ENCODE data around the gene HSPB9.

The HSPB9 gene

DNA sequence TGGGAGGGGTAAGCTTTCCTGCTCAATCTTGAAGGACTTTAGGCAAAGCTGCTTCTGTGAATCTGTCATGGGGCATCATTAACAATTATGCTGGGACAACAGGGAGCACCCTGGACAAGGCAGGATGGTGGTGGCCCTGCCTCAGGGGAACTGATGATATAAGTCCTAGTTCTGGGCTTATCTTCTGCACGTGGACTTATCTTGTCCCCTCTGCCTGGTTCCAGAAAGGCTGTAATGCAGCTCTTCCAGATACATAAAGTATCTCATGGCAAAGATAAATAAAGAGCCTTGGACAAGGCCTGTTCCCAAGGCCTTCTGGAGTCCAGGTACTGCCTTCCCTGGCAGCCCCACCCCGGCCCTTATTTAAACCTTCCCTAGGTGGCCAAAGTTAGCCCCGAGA lies 18.3 kb upstream of the HSPB9 start:
- Histone ChIP-seq H3K36me3 (ENCODE audit: control insufficient read depth, insufficient read depth, low read length) (no peaks in the 10 kb centered on the region), H3K4me1 (ENCODE audit: control insufficient read depth, insufficient read depth, low read length) (peaks cover 11% of the 10 kb centered on the region), H3K27me3 (ENCODE audit: control insufficient read depth, insufficient read depth, low read length) (peaks cover 5% of the 10 kb centered on the region; the same call in 1 of the 2 replicates), H3K9me3 (ENCODE audit: control insufficient read depth, insufficient read depth, low read depth, low read length) (no peaks in the 10 kb centered on the region), H3K4me3 (ENCODE audit: low read depth, low read length) (no peak overlapping the region), H3K9ac (ENCODE audit: low read length) (no peak overlapping the region), H3K27ac (ENCODE audit: low read depth, low read length) (no peak overlapping the region)

DNA sequence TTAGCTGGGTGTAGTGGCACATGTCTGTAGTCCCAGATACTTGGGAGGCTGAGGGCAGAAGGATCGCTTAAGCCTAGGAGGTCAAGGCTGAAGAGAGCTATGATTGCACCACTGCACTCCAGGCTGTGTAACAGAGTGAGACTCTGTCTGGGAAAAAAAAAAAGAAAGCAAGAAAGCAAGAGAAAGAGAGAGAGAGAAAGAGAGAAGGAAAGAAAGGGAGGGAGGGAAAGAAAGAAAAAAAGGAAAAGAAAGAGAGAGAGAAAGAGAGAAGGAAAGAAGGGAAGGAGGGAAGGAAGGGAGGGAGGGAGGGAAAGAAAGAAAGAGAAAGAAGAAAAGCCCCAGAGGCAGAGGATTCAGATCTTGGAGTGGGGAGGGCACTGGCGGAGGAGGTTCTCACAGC lies 16.6 kb upstream of the HSPB9 start:
- Histone ChIP-seq H3K9ac (ENCODE audit: low read length) (no peak overlapping the region), H3K36me3 (ENCODE audit: control insufficient read depth, insufficient read depth, low read length) (no peaks in the 10 kb centered on the region), H3K4me1 (ENCODE audit: control insufficient read depth, insufficient read depth, low read length) (peaks cover 11% of the 10 kb centered on the region), H3K27ac (ENCODE audit: low read depth, low read length) (no peak overlapping the region), H3K27me3 (ENCODE audit: control insufficient read depth, insufficient read depth, low read length) (peaks cover 4% of the 10 kb centered on the region; the same call in 1 of the 2 replicates), H3K9me3 (ENCODE audit: control insufficient read depth, insufficient read depth, low read depth, low read length) (no peaks in the 10 kb centered on the region), H3K4me3 (ENCODE audit: low read depth, low read length) (no peak overlapping the region)

- Histone ChIP-seq H3K4me3 (ENCODE audit: low read depth, low read length) (peak overlapping the region; percentile 54), H3K9ac (ENCODE audit: low read length) (no peak overlapping the region), H3K4me1 (ENCODE audit: control insufficient read depth, insufficient read depth, low read length) (peaks cover 11% of the 10 kb centered on the region), H3K27me3 (ENCODE audit: control insufficient read depth, insufficient read depth, low read length) (peaks cover 4% of the 10 kb centered on the region; the same call in 1 of the 2 replicates), H3K27ac (ENCODE audit: low read depth, low read length) (no peak overlapping the region), H3K9me3 (ENCODE audit: control insufficient read depth, insufficient read depth, low read depth, low read length) (no peaks in the 10 kb centered on the region), H3K36me3 (ENCODE audit: control insufficient read depth, insufficient read depth, low read length) (no peaks in the 10 kb centered on the region)
Observed at GRCh38 chr17:42107124-42107523, 15.5 kb upstream of the HSPB9 start.

DNA sequence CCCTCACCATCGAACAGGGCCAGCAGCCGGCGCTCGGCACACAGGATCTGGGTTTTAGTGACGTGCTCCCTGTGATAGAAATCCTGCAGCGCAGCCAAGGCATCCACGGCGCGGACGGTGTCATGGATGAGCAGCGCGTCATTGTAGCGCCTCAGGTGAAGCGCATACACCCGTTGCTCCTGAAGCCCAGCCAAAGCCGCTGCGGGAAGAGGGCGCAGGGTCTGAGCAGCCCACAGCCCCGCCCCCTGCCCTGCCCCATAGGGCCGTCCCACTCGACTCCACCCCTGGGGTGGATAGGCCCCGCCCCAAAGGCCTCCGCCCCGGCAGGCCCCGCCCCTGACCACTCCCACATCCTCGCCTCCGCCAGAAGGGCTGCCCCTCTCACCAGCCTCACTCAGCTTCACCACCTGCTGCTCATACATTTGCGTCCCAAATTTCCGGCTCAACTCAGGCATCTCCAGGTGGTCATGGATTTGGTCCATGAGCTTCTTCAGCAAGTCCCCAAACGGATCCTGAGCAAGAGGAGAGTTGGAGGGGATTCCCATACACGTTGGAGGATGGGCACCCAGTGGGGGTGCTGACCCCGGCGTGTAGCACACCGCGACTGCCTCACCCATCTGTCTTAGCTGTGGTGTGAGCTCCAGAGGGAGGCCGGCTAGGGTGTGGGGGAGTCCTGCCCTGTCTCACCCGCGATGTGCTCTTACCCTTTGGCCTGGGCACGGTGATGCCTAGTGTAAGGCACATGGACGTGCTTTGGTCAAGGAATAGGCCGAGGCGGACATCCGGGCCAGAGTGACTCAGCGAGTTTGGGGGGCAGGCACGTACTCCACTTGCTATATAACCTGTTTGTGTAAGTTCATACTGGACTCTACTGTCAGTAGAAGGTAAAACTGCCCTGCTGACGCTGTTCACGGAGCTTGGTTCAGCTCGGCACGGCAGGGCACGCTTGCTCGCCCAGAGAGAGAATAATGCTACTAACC lies 14.7 kb upstream of the HSPB9 start:
- Histone ChIP-seq H3K4me1 (ENCODE audit: control insufficient read depth, insufficient read depth, low read length) (peaks cover 15% of the 10 kb centered on the region), H3K9me3 (ENCODE audit: control insufficient read depth, insufficient read depth, low read depth, low read length) (no peaks in the 10 kb centered on the region), H3K27ac (ENCODE audit: low read depth, low read length) (no peak overlapping the region), H3K9ac (ENCODE audit: low read length) (peak overlapping the region; percentile 40), H3K4me3 (ENCODE audit: low read depth, low read length) (peak overlapping the region; percentile 54), H3K27me3 (ENCODE audit: control insufficient read depth, insufficient read depth, low read length) (peaks cover 4% of the 10 kb centered on the region; the same call in 1 of the 2 replicates), H3K36me3 (ENCODE audit: control insufficient read depth, insufficient read depth, low read length) (no peaks in the 10 kb centered on the region)

DNA sequence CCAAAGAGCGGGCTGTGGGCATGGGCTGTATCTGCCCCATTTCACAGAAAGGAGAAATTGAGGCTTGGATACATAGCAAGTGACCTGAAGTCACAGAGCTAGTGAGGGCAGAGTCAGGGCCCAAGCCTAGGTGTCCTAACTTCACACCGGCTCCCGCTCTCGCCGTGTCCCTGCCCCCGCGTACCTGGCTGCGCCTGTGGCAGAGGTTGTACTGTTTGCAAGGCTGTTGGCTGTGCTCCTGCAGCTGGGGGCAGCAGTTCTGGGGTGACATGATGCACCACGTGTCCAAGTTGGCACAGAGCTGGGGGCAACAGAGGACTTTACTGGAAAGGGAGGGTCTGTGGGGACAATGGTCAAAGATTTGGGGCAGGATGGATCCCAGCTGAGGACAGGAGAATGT lies 13.5 kb upstream of the HSPB9 start:
- Histone ChIP-seq H3K4me3 (ENCODE audit: low read depth, low read length) (no peak overlapping the region), H3K36me3 (ENCODE audit: control insufficient read depth, insufficient read depth, low read length) (peaks cover 8% of the 10 kb centered on the region; the same call in 1 of the 2 replicates), H3K4me1 (ENCODE audit: control insufficient read depth, insufficient read depth, low read length) (peaks cover 15% of the 10 kb centered on the region), H3K9me3 (ENCODE audit: control insufficient read depth, insufficient read depth, low read depth, low read length) (no peaks in the 10 kb centered on the region), H3K27me3 (ENCODE audit: control insufficient read depth, insufficient read depth, low read length) (peaks cover 4% of the 10 kb centered on the region; the same call in 1 of the 2 replicates), H3K27ac (ENCODE audit: low read depth, low read length) (no peak overlapping the region), H3K9ac (ENCODE audit: low read length) (no peak overlapping the region)

DNA sequence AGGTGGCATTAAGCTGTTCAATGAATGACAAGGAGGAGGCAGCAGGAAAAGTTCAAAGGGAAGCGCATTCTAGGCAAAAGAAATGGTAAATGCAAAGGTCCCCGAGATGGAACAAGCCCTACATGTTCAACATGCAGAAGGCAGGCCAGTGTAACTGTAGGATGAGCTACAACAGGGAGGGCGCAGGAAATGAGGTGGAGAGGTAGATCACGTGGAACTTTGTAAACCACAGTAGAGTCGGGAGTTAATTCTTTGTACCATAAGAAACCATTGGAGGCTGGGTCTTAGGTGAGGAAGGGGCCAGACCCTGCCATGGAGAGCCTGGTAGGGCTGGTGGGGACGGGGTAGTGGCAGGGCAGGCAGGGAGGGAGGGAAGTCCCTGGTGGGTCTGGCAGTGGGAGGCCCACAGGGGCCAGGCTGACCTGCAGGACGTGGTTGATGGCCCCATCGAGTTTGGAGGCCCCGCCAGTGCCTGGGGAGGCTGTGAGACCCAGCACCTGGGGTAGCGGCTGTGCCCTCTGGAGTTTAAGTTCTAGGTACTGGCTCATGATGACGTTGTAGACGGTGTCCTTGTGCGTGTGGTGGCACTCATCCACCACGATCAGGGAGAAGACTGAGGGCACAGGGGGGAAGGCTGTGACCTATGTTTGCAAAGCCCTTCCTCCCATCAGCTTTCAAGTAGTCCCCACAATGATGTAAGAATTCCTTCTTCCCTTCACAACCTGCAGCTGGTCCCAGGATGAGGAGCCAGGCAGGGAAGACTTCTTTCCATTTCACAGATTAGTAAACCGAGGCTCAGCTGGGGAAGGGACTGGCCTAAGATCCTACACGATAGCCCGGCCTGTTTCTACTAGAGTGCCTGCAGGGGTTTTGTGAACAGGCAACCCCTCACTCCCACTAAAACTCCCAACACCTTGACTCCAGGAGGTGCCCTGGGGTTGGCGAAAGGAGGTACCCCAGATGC lies 12.0 kb upstream of the HSPB9 start:
- Histone ChIP-seq H3K36me3 (ENCODE audit: control insufficient read depth, insufficient read depth, low read length) (peaks cover 20% of the 10 kb centered on the region), H3K27me3 (ENCODE audit: control insufficient read depth, insufficient read depth, low read length) (peaks cover 4% of the 10 kb centered on the region; the same call in 1 of the 2 replicates), H3K4me3 (ENCODE audit: low read depth, low read length) (no peak overlapping the region), H3K9ac (ENCODE audit: low read length) (no peak overlapping the region), H3K27ac (ENCODE audit: low read depth, low read length) (no peak overlapping the region), H3K4me1 (ENCODE audit: control insufficient read depth, insufficient read depth, low read length) (peaks cover 15% of the 10 kb centered on the region), H3K9me3 (ENCODE audit: control insufficient read depth, insufficient read depth, low read depth, low read length) (no peaks in the 10 kb centered on the region)

GRCh38 chr17:42111265-42111636 lies 11.4 kb upstream of the HSPB9 start:
- Histone ChIP-seq H3K4me3 (ENCODE audit: low read depth, low read length) (no peak overlapping the region), H3K9me3 (ENCODE audit: control insufficient read depth, insufficient read depth, low read depth, low read length) (no peaks in the 10 kb centered on the region), H3K27ac (ENCODE audit: low read depth, low read length) (no peak overlapping the region), H3K9ac (ENCODE audit: low read length) (no peak overlapping the region), H3K36me3 (ENCODE audit: control insufficient read depth, insufficient read depth, low read length) (peaks cover 27% of the 10 kb centered on the region), H3K4me1 (ENCODE audit: control insufficient read depth, insufficient read depth, low read length) (peaks cover 15% of the 10 kb centered on the region), H3K27me3 (ENCODE audit: control insufficient read depth, insufficient read depth, low read length) (peaks cover 4% of the 10 kb centered on the region; the same call in 1 of the 2 replicates)

GRCh38 chr17:42111871-42112551 lies 10.6 kb upstream of the HSPB9 start:
- no peaks in the 10 kb centered on the region for H3K27me3 ChIP-seq (ENCODE audit: control insufficient read depth, insufficient read depth, low read length)
- H3K27ac ChIP-seq (ENCODE audit: low read depth, low read length): no peak overlapping the region
- no peak overlapping the region for H3K9ac ChIP-seq (ENCODE audit: low read length)
- no peaks in the 10 kb centered on the region for H3K9me3 ChIP-seq (ENCODE audit: control insufficient read depth, insufficient read depth, low read depth, low read length)
- peaks cover 15% of the 10 kb centered on the region for H3K4me1 ChIP-seq (ENCODE audit: control insufficient read depth, insufficient read depth, low read length)
- no peak overlapping the region for H3K4me3 ChIP-seq (ENCODE audit: low read depth, low read length)
- H3K36me3 ChIP-seq (ENCODE audit: control insufficient read depth, insufficient read depth, low read length): peaks cover 31% of the 10 kb centered on the region

- Histone ChIP-seq H3K9ac (ENCODE audit: low read length) (no peak within 1 kb of the TSS), H3K9me3 (ENCODE audit: control insufficient read depth, insufficient read depth, low read depth, low read length) (no peaks in the 10 kb centered on the region), H3K27ac (ENCODE audit: low read depth, low read length) (no peak within 1 kb of the TSS), H3K36me3 (ENCODE audit: control insufficient read depth, insufficient read depth, low read length) (peaks cover 37% of the 10 kb centered on the region), H3K27me3 (ENCODE audit: control insufficient read depth, insufficient read depth, low read length) (no peaks in the 10 kb centered on the region), H3K4me1 (ENCODE audit: control insufficient read depth, insufficient read depth, low read length) (peaks cover 15% of the 10 kb centered on the region), H3K4me3 (ENCODE audit: low read depth, low read length) (no peak within 1 kb of the TSS)
Observed at GRCh38 chr17:42112552-42113176, 9.9 kb upstream of the HSPB9 start, which contains the start of gene DHX58. DHX58 (minus strand) TSS chr17:42112714; CDS start chr17:42111892, 822 bp downstream.

Measured in HUES6 (cell line).